ENCODE measurements around the gene RBFOX2. TPM values are rescaled to one million over a fixed set of nuclear protein-coding genes. Genes with fewer than 3 reads are reported as not detected.

RBFOX2 gene
- total and polyA plus RNA-seq, 2 experiments from 2014 or later: 88.8 to 131 TPM

DNA sequence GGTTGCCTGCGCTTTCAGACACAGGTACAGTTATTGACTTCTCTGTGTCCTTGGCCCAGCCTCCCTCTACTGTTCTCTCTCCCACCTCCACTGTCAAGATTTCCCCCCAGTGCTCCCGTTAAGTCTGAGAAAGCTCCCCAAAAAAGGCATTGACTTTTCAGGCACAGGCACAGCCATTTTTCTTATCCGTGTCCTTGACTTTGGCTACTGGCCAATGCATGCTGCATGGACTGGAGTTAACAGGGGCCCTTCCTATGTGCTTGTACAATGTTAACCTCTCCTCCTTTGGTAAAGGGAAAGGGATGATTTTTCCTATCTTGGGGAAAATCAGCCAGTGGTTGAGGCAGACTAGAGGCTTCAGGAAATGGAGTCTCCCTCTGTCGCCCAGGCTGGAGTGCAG is 306.7 kb downstream of the RBFOX2 start (continued):
- TF ChIP-seq, protein P1, sequence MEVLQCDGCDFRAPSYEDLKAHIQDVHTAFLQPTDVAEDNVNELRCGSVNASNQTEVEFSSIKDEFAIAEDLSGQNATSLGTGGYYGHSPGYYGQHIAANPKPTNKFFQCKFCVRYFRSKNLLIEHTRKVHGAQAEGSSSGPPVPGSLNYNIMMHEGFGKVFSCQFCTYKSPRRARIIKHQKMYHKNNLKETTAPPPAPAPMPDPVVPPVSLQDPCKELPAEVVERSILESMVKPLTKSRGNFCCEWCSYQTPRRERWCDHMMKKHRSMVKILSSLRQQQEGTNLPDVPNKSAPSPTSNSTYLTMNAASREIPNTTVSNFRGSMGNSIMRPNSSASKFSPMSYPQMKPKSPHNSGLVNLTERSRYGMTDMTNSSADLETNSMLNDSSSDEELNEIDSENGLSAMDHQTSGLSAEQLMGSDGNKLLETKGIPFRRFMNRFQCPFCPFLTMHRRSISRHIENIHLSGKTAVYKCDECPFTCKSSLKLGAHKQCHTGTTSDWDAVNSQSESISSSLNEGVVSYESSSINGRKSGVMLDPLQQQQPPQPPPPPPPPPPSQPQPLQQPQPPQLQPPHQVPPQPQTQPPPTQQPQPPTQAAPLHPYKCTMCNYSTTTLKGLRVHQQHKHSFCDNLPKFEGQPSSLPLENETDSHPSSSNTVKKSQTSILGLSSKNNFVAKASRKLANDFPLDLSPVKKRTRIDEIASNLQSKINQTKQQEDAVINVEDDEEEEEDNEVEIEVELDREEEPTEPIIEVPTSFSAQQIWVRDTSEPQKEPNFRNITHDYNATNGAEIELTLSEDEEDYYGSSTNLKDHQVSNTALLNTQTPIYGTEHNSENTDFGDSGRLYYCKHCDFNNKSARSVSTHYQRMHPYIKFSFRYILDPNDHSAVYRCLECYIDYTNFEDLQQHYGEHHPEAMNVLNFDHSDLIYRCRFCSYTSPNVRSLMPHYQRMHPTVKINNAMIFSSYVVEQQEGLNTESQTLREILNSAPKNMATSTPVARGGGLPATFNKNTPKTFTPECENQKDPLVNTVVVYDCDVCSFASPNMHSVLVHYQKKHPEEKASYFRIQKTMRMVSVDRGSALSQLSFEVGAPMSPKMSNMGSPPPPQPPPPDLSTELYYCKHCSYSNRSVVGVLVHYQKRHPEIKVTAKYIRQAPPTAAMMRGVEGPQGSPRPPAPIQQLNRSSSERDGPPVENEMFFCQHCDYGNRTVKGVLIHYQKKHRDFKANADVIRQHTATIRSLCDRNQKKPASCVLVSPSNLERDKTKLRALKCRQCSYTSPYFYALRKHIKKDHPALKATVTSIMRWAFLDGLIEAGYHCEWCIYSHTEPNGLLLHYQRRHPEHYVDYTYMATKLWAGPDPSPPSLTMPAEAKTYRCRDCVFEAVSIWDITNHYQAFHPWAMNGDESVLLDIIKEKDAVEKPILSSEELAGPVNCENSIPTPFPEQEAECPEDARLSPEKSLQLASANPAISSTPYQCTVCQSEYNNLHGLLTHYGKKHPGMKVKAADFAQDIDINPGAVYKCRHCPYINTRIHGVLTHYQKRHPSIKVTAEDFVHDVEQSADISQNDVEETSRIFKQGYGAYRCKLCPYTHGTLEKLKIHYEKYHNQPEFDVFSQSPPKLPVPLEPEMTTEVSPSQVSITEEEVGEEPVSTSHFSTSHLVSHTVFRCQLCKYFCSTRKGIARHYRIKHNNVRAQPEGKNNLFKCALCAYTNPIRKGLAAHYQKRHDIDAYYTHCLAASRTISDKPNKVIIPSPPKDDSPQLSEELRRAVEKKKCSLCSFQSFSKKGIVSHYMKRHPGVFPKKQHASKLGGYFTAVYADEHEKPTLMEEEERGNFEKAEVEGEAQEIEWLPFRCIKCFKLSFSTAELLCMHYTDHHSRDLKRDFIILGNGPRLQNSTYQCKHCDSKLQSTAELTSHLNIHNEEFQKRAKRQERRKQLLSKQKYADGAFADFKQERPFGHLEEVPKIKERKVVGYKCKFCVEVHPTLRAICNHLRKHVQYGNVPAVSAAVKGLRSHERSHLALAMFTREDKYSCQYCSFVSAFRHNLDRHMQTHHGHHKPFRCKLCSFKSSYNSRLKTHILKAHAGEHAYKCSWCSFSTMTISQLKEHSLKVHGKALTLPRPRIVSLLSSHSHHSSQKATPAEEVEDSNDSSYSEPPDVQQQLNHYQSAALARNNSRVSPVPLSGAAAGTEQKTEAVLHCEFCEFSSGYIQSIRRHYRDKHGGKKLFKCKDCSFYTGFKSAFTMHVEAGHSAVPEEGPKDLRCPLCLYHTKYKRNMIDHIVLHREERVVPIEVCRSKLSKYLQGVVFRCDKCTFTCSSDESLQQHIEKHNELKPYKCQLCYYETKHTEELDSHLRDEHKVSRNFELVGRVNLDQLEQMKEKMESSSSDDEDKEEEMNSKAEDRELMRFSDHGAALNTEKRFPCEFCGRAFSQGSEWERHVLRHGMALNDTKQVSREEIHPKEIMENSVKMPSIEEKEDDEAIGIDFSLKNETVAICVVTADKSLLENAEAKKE (CRISPR knock-in tag; IDR thresholded peaks at IDR 0.05): no peak
- TF ChIP-seq STAT1 (IDR thresholded peaks at IDR 0.05; ENCODE audit: unreplicated experiment) (no peak), CREB1 (CRISPR knock-in tag; IDR thresholded peaks at IDR 0.05; ENCODE audit: low read depth) (no peak), JUNB (IDR thresholded peaks at IDR 0.05; ENCODE audit: unreplicated experiment) (no peak), ZNF331 (CRISPR knock-in tag; IDR thresholded peaks at IDR 0.05; ENCODE audit: low read depth) (no peak)
- TF ChIP-seq, protein P2, sequence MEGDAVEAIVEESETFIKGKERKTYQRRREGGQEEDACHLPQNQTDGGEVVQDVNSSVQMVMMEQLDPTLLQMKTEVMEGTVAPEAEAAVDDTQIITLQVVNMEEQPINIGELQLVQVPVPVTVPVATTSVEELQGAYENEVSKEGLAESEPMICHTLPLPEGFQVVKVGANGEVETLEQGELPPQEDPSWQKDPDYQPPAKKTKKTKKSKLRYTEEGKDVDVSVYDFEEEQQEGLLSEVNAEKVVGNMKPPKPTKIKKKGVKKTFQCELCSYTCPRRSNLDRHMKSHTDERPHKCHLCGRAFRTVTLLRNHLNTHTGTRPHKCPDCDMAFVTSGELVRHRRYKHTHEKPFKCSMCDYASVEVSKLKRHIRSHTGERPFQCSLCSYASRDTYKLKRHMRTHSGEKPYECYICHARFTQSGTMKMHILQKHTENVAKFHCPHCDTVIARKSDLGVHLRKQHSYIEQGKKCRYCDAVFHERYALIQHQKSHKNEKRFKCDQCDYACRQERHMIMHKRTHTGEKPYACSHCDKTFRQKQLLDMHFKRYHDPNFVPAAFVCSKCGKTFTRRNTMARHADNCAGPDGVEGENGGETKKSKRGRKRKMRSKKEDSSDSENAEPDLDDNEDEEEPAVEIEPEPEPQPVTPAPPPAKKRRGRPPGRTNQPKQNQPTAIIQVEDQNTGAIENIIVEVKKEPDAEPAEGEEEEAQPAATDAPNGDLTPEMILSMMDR (conservative IDR thresholded peaks at IDR 0.05; ENCODE audit: low read depth in 2 of 2): no peak

DNA sequence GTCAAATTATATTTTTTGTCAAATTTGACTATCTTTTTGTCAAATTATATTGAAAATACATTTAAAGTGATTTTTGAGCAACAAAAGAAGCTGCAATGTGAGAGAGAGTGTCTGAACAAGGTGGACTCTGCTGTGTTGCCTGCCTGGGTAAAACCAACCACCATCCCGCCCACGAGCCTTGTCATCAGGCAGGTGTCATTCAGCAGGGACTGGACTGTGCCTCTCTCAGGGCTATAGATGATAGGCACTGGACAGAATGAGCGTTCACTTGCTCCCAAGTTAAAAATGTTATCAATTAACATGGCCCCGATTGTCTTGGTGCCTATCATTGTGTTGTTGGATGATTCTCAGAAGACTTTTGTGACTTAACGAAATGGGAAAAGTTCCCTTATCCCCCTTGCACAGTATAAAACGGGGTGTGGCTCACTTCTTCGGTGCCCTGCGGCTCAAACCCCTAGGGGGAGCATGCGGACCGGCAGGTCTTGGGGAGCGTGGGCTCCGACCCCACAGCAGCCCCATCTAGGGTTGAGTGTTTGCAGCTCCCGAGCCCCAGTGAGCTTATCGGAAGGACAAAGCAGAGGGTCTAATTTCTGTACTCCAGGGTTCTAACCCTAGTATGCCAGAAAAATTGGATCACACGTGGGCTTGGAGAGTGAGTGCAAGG is 309.3 kb downstream of the RBFOX2 start:
- Histone ChIP-seq H3K4me3 (no peak overlapping the region), H3K27me3 (ENCODE audit: insufficient read depth) (no peaks in the 10 kb centered on the region), H3K9me2 (ENCODE audit: insufficient read depth) (no peaks in the 10 kb centered on the region), H3K4me2 (no peak overlapping the region), H3K4me1 (ENCODE audit: insufficient read depth) (no peaks in the 10 kb centered on the region), H3K79me2 (replicated peaks; ENCODE audit: insufficient read depth) (no peaks in the 10 kb centered on the region), H2AFZ (no peak overlapping the region), H4K20me1 (replicated peaks; ENCODE audit: insufficient read depth) (no peaks in the 10 kb centered on the region), H3K36me3 (ENCODE audit: insufficient read depth) (no peaks in the 10 kb centered on the region), H3F3A (replicated peaks; ENCODE audit: low read depth) (no peaks in the 10 kb centered on the region), H3K27ac (ENCODE audit: low read depth) (no peak overlapping the region)
- peaks cover 3% of the 10 kb centered on the region; the same call in 1 of the 3 replicates for H3K9me3 Mint-ChIP-seq
- no peak overlapping the region for H3K27ac Mint-ChIP-seq
- peaks cover 2% of the 10 kb centered on the region for H3K27me3 Mint-ChIP-seq (ENCODE audit: insufficient read depth, low read depth, poor library complexity)
- H3K36me3 Mint-ChIP-seq (ENCODE audit: low read depth): no peaks in the 10 kb centered on the region
- DNase-seq (ENCODE audit: low spot score) (peak; percentile 72), ATAC-seq (peak; percentile 97)
- no peak for TF ChIP-seq POLR2AphosphoS5 (IDR thresholded peaks at IDR 0.05; ENCODE audit: low read depth)
- TF ChIP-seq, protein P2 (conservative IDR thresholded peaks at IDR 0.05; ENCODE audit: low read depth in 2 of 2): peak; percentile 66 to 72
- H3K4me1 Mint-ChIP-seq: no peaks in the 10 kb centered on the region
- no peak overlapping the region for H3K4me3 Mint-ChIP-seq

All from GM23338 (cell line).